Stimulated activated CD8-positive, alpha-beta memory T cell treated with anti-CD3 and anti-CD28 coated beads, Interleukin-15, amount 100 ng/mL, for 1 hour (primary cell): Measurements from ENCODE around the gene RBM6.

ENCODE experiments used
- DNase-seq: peaks from one replicate; pipeline ENCODE4 v3.0.0-alpha.2; 2020; ENCODE audit warnings: low read depth

RBM6 gene

DNA sequence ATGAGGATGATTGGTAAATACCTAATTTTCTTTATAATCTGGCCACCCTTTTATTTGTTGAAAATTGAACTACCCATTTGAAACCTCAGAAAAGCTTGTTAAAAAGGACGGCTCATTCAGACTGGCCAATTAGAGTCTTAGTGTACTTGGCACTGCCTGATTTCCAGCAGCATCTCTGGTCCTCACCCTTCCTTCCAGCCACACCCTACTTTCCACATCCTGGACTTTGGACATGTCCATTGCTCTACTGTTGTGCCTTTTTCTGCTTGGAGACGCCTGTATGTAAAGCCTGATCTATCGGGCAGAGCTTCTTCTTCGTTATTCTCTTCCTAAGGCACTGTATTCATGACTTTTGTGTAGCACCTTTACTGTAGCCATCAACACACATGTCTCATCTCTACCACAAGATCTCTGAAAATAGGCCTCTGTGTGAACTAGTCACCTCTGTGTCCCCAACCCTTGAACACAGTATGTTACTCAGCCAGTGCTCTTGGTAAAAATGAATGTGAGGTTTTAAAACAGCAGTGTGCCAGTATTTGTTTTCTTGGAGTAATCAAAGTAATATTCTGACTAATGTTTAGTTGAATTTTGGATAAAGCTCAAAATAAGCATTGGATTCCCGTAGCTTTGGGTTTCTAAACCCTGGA lies 155.5 kb downstream of the RBM6 start:
- no peak for DNase-seq

DNA sequence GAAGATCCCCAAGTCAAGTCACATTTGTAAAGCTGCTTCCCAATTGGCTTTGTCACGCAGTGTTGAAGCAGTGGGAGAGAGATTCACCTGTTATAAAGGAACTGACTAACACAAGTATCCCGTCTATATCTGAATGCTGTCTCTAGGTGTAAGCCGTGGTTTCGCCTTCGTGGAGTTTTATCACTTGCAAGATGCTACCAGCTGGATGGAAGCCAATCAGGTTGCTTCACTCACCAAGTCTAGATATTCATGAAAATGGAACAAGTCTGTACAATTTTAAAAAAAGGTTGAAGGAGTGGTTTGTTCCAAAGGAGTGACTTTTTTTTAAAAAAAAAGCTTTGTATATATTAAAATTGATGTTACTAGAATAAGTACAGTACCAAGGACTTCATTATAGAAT lies 160.4 kb downstream of the RBM6 start:
- DNase-seq, result no peak

- no peak for DNase-seq
Observed at GRCh38 chr3:50100956-50101845, 161.3 kb downstream of the RBM6 start.

DNA sequence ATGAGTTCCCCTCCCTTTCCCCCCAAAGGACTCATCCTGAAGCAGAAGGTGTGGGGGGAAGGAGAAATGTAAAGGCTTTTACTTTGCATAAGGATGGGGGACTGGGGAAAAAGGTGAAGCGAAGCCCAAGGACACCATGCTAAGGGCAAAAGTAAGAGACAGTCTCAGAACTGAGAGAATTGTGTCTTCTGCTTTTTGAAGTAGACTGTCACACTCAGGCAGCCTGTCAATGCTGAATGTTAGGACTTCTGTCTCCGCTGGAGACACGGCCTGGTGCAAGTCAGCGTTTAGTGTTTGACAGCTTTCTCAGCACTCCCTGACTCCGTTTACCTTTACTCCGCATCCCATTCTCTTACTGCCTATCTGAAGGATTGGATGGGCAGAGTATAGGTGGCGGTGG lies 162.6 kb downstream of the RBM6 start:
- DNase-seq, result no peak

DNA sequence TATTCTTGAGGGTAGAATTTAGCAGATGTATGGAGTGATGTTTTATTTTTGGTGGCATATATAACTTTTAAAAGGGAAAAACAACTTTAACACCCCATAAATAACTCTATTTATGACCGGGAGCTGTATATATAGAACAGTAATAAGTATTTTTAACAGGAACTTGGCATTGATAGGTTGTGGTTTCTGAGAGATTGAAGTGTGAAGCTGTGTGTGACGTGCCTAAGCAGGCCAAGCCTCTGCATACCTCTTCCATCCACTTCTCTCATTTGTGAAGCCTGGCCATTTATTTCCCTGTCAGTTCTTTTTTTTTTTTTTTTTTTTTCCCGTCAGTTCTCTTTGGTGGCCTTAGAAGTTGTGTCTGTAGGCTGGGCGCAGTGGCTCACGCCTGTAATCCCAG lies 171.8 kb downstream of the RBM6 start:
- DNase-seq, result no peak

DNA sequence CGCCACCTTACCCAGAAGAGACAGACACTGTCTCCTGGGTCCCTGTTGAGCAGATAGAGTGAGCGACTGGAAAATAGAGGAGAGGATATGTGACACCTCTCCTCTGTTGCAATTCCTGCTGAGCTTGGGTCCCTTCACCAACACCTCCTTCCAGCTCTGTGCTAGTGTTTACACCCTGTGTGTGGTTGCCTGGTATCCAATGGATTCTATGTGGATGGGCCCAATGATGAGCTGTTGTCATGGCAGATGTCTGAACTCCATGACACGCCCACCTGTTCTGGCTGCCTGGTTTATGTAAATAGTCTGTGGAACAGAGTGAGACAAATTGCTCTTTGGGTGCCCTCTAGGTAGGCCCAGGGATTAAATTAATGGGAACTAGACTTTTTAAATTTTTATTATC lies 172.5 kb downstream of the RBM6 start:
- DNase-seq, result no peak

- DNase-seq, result no peak
Observed at GRCh38 chr3:50117120-50117519, 177.2 kb downstream of the RBM6 start.

GRCh38 chr3:50118237-50118636 lies 178.3 kb downstream of the RBM6 start:
- DNase-seq, result no peak

GRCh38 chr3:50119786-50120185 lies 179.8 kb downstream of the RBM6 start:
- no peak for DNase-seq

DNA sequence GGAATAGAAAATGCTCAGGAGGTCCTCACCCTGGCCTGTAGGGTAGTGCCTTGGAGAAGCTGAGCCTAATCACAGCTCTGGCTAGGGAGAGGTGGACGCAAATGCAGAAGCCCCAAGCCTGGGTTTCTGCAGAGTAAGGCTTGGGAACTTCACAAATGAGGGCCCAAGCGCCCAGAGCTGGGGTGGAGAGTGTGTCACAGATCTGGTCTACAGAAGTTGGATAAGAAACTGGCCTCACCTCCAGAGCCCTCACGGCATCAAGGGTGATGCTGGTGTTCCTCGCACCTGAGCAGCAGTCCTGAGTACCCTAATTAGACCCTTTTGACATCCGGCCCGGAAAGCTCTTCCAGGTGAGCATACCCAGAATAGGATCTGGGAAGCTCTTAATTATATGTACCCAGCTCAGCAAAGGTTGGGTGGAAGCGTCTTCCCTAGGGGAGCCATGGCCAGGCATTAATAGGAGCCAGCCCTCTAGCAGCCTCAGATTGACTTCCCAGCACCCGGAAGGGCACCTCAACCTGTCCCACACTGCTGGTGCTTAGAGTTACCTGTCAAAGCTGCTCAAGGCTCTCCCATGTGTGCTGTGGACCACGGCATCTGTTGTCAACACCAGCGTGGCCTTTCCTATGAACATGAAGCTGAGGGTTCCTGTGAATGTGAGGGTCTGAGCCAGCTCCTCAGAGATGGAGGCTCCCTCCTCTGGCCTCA lies 180.6 kb downstream of the RBM6 start:
- DNase-seq, result no peak

DNA sequence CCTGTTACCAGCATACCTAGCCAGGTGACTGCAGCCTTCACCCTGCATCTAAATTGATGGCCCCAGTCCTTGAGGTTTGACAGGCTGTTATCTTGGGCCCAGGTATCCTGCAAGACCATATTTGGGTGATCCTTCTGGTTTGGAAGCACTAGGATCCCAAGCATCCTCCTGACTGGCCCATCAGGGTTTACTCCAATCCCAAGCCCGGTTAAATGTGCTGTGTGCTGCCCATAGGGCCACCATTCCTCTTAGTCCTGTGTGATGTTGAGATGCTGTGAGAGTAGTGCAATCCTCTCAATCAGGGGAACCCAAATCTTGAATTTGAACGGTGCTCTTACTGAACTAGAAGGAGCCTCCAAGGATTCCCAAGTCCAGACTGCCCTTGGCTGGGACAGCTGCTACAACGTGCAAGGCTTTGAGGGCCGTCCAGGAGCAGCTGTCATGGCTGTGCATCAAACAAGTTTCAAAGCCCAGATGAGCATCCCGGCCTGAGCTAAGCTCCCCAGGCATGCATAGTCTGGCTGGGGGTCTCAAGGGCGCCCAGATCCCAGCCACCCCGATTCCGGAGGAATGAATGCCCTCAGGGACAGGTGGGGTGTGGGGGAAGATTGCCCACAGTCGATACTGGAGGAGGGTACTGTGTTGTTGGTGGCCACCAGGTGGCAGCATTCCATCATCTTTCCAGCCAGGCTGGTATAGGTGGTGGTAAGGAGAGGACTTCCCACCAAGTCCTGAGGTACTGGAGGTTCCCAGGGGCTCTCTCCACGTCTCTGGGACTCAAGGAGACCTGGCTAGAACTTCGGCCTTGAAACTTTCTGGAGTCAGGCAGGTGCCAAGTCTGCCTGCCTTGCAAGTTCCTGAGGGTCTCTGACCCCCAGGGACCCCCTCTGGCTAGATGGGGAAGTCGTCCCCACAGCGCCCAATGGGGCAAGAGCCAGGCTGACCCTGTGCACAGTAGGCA lies 181.4 kb downstream of the RBM6 start:
- DNase-seq, result peak; percentile 41

GRCh38 chr3:50122071-50122470 lies 182.1 kb downstream of the RBM6 start:
- no peak for DNase-seq

GRCh38 chr3:50122661-50123391 lies 182.9 kb downstream of the RBM6 start:
- no peak for DNase-seq

DNA sequence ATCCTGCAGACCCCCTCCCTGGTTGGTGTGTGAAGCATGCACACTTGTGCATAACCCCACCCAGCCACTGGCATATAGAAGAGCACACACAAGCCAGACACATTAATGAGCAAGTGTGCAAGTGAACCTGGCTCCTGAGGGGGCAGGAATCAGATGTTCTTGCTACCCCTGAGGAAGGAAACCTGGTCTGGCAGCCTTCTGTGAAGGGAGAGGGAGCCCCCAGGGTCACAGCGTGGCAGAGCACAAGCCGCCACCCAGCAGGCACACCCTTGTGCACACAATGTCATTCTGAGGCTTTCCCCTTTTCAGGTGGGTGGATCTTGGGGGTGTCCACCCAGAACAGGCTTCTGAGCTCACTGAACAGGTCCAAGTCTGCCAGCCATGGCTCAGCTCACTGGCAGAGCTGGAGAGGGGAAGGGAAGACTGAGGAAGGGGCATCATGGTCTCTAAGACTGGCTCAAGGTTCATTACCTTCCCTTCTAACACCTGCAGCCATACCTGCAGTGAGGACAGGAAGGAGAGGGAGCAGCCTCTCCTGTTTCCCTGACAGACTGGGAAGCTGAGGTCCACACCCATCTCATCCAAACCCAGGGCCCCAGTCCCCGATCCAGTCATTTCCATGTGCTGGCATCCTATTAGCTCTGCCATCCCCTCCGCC lies 183.6 kb downstream of the RBM6 start:
- no peak for DNase-seq

- no peak for DNase-seq
Observed at GRCh38 chr3:50124052-50124799, 184.3 kb downstream of the RBM6 start.

GRCh38 chr3:50124800-50125178 lies 184.8 kb downstream of the RBM6 start:
- DNase-seq, result no peak

DNA sequence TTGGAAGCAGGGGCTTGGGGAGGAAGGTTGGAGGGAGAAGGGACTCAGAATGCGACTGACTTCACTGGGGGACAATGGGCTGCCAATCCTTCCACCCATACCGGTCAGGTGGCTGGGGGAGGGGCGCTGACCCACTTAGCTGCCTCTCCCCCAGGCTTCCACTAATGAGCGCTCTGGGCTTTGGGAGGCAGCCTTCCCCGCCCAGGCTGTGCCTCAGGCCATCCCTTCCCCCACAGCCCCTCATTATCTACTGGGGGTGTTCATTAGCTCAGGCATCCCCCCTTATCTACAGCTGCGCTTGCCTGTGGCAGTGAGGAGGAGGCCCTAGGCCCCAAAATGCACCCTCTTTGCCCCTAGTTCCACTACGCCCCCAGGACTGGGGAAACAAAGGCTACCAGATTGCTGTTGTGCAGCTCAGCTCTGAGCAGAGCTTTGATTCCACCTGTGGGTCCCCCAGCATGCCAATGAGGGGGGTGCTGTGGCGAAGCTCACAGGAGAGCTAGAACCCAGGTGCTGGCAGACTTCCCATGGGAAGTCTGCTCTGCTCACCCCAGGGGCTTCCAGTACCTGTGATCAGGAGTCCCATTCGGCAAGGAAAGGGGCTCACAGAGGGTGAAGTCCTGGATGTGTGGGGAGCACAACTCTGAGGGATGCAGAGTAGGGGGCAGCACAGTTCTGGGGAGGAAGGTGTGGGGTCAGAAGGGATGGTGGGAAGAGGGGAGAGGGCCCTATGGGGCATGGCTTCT lies 185.8 kb downstream of the RBM6 start:
- no peak for DNase-seq

DNA sequence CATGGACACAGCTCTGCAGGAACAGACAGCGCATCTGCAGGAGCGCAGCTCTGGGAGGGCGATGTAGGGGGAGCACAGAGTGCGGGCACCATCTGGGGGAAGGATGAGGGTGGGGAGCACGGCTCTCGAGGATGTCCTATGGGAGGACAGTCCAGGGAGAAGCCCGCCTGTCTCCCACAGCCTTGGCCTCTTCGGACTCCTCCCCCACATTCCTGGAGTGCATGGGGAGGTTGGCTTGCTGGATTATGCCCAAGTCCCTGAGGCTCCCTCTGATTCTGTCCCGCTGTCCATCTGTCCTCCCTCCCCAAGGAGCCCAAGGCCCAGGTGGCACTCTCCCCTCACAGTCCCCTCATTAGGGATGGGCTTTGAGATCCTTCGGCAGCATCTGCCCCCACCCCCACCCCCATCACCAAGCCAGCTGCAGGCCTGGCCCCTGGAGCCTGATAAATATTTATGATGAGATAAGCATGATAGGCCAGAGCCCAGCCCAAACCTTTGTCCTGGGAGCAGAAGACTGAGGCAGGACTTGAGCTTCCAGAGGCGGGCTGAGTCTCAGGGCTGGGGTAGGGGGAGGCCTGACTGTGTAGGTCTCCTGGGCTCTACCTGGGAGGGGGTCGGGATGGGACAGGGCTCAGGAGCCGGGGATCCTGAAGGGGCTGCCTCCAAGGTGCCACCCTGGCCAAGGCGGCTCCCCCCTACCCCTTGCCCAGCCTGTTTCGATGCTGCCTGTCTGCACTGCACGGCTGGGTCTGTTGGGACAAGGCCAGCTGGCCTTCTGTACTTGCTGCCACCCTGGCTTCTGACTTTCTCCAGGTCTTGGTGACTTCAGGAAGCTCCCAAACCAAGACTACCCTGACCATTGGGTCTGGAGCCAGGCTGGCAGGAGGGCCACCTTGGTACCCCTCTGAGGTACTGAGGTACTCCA lies 186.6 kb downstream of the RBM6 start:
- no peak for DNase-seq
